H9 (cell line): ENCODE measurements around the gene USH2A. TPM values are rescaled to one million over a fixed set of nuclear protein-coding genes. Genes with fewer than 3 reads are reported as not detected.

Experiments
- DNase-seq: peaks from one replicate; pipeline ENCODE4 v3.0.0-alpha.2; 2017
- H2AFZ ChIP-seq: one replicate; pipeline ENCODE4 v1.6.1; 2013; ENCODE audit warnings: mild to moderate bottlenecking, low read length, control low read depth, moderate library complexity
- H2AK5ac ChIP-seq: 2 replicates; pipeline ENCODE4 v1.6.1; 2013; ENCODE audit warnings: low read length, control low read depth, mixed read lengths; ENCODE audit not compliant: insufficient read length
- H2BK120ac ChIP-seq: one replicate; pipeline ENCODE4 v1.6.1; 2013; ENCODE audit warnings: low read depth, mild to moderate bottlenecking, low read length, control low read depth, inconsistent platforms; ENCODE audit not compliant: poor library complexity, severe bottlenecking
- H2BK12ac ChIP-seq: 2 replicates; pipeline ENCODE4 v1.6.1; 2013; ENCODE audit warnings: low read length, control low read depth, mixed read lengths, low read depth; ENCODE audit not compliant: insufficient read length
- H2BK15ac ChIP-seq: 2 replicates; pipeline ENCODE4 v1.6.1; 2013; ENCODE audit warnings: low read depth, low read length, control low read depth
- H2BK20ac ChIP-seq: one replicate; pipeline ENCODE4 v1.6.1; 2013; ENCODE audit warnings: low read depth, mild to moderate bottlenecking, low read length, control low read depth, inconsistent platforms; ENCODE audit not compliant: poor library complexity, severe bottlenecking
- H2BK5ac ChIP-seq: 2 replicates; pipeline ENCODE4 v1.6.1; 2013; ENCODE audit warnings: low read length, control low read depth, mixed read lengths; ENCODE audit not compliant: insufficient read length
- H3K14ac ChIP-seq: 2 replicates; pipeline ENCODE4 v1.6.1; 2013; ENCODE audit warnings: low read length, control low read depth; ENCODE audit not compliant: insufficient read depth
- H3K18ac ChIP-seq: 2 replicates; pipeline ENCODE4 v1.6.1; 2013; ENCODE audit warnings: low read depth, mild to moderate bottlenecking, mixed read lengths, low read length, control low read depth; ENCODE audit not compliant: insufficient read length
- H3K23ac ChIP-seq: 2 replicates; pipeline ENCODE4 v1.6.1; 2013; ENCODE audit warnings: low read length, control low read depth, mixed read lengths, low read depth; ENCODE audit not compliant: insufficient read length
- H3K23me2 ChIP-seq: 2 replicates; pipeline ENCODE4 v1.6.1; 2013; ENCODE audit warnings: low read depth, mild to moderate bottlenecking, mixed read lengths, low read length, control low read depth; ENCODE audit not compliant: insufficient read length, poor library complexity, severe bottlenecking
- H3K27ac ChIP-seq: 2 replicates; pipeline ENCODE4 v1.5.1; 2013; ENCODE audit warnings: low read length, control low read depth, mixed read lengths, low read depth; ENCODE audit not compliant: insufficient read length
- H3K27me3 ChIP-seq: 2 replicates; pipeline ENCODE4 v1.6.1; 2013; ENCODE audit warnings: low read length, control low read depth, inconsistent platforms; ENCODE audit not compliant: insufficient read depth
- H3K4ac ChIP-seq: 2 replicates; pipeline ENCODE4 v1.6.1; 2013; ENCODE audit warnings: low read depth, mild to moderate bottlenecking, control low read depth, inconsistent platforms, low read length, moderate library complexity
- H3K4me1 ChIP-seq: 2 replicates; pipeline ENCODE4 v1.6.1; 2013; ENCODE audit warnings: low read length, control low read depth, inconsistent platforms; ENCODE audit not compliant: insufficient read depth
- H3K4me2 ChIP-seq: 2 replicates; pipeline ENCODE4 v1.6.1; 2013; ENCODE audit warnings: low read length, control low read depth, mixed read lengths; ENCODE audit not compliant: insufficient read length, insufficient read depth
- H3K56ac ChIP-seq: 2 replicates; pipeline ENCODE4 v1.6.1; 2013; ENCODE audit warnings: low read depth, mild to moderate bottlenecking, mixed read lengths, low read length, control low read depth; ENCODE audit not compliant: insufficient read length
- H3K79me1 ChIP-seq: 2 replicates; pipeline ENCODE4 v1.6.1; 2013; ENCODE audit warnings: low read depth, mild to moderate bottlenecking, moderate library complexity, low read length, control low read depth, inconsistent platforms; ENCODE audit not compliant: insufficient read depth, poor library complexity, severe bottlenecking
- H3K79me2 ChIP-seq: 2 replicates; pipeline ENCODE4 v1.6.1; 2013; ENCODE audit warnings: low read length, control low read depth, inconsistent platforms; ENCODE audit not compliant: insufficient read depth
- H3K9ac ChIP-seq: 2 replicates; pipeline ENCODE4 v1.6.1; 2013; ENCODE audit warnings: low read length, control low read depth, mixed read lengths; ENCODE audit not compliant: insufficient read length; ENCODE audit errors: extremely low read depth
- H3K9me3 ChIP-seq: one replicate; pipeline ENCODE4 v1.6.1; 2013; ENCODE audit warnings: low read depth, low read length, inconsistent platforms; ENCODE audit not compliant: control insufficient read depth
- H3T11ph ChIP-seq: one replicate; pipeline ENCODE4 v1.6.1; 2013; ENCODE audit warnings: mild to moderate bottlenecking, low read length, control low read depth, inconsistent platforms
- H4K20me1 ChIP-seq: one replicate; pipeline ENCODE4 v1.6.1; 2013; ENCODE audit not compliant: control insufficient read depth, insufficient read length, insufficient read depth
- H4K5ac ChIP-seq: 2 replicates; pipeline ENCODE4 v1.6.1; 2013; ENCODE audit warnings: low read depth, mild to moderate bottlenecking, mixed read lengths, low read length, control low read depth; ENCODE audit not compliant: insufficient read length
- H4K8ac ChIP-seq: replicated peaks from 2 replicates; pipeline ENCODE4 v1.6.1; 2013; ENCODE audit warnings: low read length, control low read depth, mixed read lengths, low read depth; ENCODE audit not compliant: insufficient read length
- H4K91ac ChIP-seq: 2 replicates; pipeline ENCODE4 v1.6.1; 2013; ENCODE audit warnings: low read depth, mild to moderate bottlenecking, moderate library complexity, mixed read lengths, low read length, control low read depth; ENCODE audit not compliant: insufficient read length
- H3K27ac Mint-ChIP-seq, 3 experiments: 2 replicates in 2 of 3; 3 replicates in 1 of 3; pipeline ENCODE4 v1.8.0; 2020 to 2021; ENCODE audit warnings: mixed read lengths in 3 of 3, mild to moderate bottlenecking in 1 of 3, moderate library complexity in 1 of 3
- H3K27me3 Mint-ChIP-seq: 2 replicates; pipeline ENCODE4 v1.8.0; 2021; ENCODE audit warnings: low read depth, mild to moderate bottlenecking, moderate library complexity, mixed read lengths
- H3K36me3 Mint-ChIP-seq, 3 experiments: 2 replicates in 2 of 3; 3 replicates in 1 of 3; pipeline ENCODE4 v1.8.0; 2020 to 2021; ENCODE audit warnings: low read depth in 3 of 3, mixed read lengths in 3 of 3; ENCODE audit not compliant: insufficient read depth in 1 of 3
- H3K4me1 Mint-ChIP-seq, 2 experiments: 2 replicates each; pipeline ENCODE4 v1.8.0; 2020; ENCODE audit warnings: mixed read lengths in 2 of 2
- H3K4me3 Mint-ChIP-seq, 2 experiments: 2 replicates in 1 of 2; 3 replicates in 1 of 2; pipeline ENCODE4 v1.8.0; 2020 to 2021; ENCODE audit warnings: mild to moderate bottlenecking in 2 of 2, mixed read lengths in 2 of 2, moderate library complexity in 1 of 2
- H3K9me3 Mint-ChIP-seq, 2 experiments: 2 replicates in 1 of 2; 3 replicates in 1 of 2; pipeline ENCODE4 v1.8.0; 2020; ENCODE audit warnings: mild to moderate bottlenecking in 2 of 2, mixed read lengths in 2 of 2, moderate library complexity in 1 of 2
- CTCF ChIP-seq: fragments of 200-600 bp; sonication (generic); conservative IDR thresholded peaks from 3 replicates; pipeline ENCODE4 v1.8.0; 2021; ENCODE audit warnings: antibody characterized with exemption, mild to moderate bottlenecking
- WGBS: extraction: QIAGEN DNeasy Blood & Tissue Kit; methylation state at CpG from one replicate; pipeline ENCODE4 v1.1.7; 2013; ENCODE audit warnings: missing lambda C conversion rate, low lambda C conversion rate, mixed read lengths; ENCODE audit not compliant: insufficient read length; ENCODE audit errors: extremely low coverage; 5-methylcytosine and 5-hydroxymethylcytosine counted together
- total RNA-seq: library from RNA; stranded (reverse); gene quantifications from 2 replicates; pipeline ENCODE4 v1.2.1, GENCODE V29; 2021

Gene USH2A
- total RNA-seq, 1 experiment from 2014 or later = 0.11 TPM

GRCh38 chr1:215830226-215830810 lies 592.9 kb downstream of the USH2A start:
- no peak for TF ChIP-seq CTCF
- Histone ChIP-seq H3K4me2 (no peak overlapping the region), H3K4me1 (no peaks in the 10 kb centered on the region; the same call in 1 of the 2 replicates), H4K20me1 (no peaks in the 10 kb centered on the region), H2BK12ac (no peak overlapping the region), H3K27me3 (no peaks in the 10 kb centered on the region), H2BK20ac (no peak overlapping the region), H3K23ac (no peak overlapping the region), H2BK5ac (no peak overlapping the region), H2AFZ (no peak overlapping the region), H2AK5ac (no peak overlapping the region), H3K14ac (no peak overlapping the region), H3K4ac (no peak overlapping the region), H3K56ac (no peak overlapping the region), H3K9ac (no peak overlapping the region), H3K79me2 (no peaks in the 10 kb centered on the region), H2BK15ac (no peak overlapping the region), H3T11ph (no peak overlapping the region), H3K27ac (no peak overlapping the region), H3K23me2 (no peaks in the 10 kb centered on the region), H4K8ac (no peak overlapping the region), H3K79me1 (no peaks in the 10 kb centered on the region), H4K5ac (no peak overlapping the region), H4K91ac (no peak overlapping the region), H3K9me3 (no peaks in the 10 kb centered on the region), H2BK120ac (no peak overlapping the region), H3K18ac (no peak overlapping the region)
- H3K9me3 Mint-ChIP-seq = peaks cover 30 to 31% of the 10 kb centered on the region in 2 experiments
- no peak for DNase-seq
- peaks cover 10 to 33% (median 22%) of the 10 kb centered on the region in 3 experiments for H3K36me3 Mint-ChIP-seq
- H3K27ac Mint-ChIP-seq = peak overlapping the region in 1 of 3 experiments; percentile 66; a peak in 1 of 7 replicates
- no CpG with 5 or more reads among the region's 7 CpGs for WGBS
- H3K4me1 Mint-ChIP-seq = peaks cover 13 to 14% of the 10 kb centered on the region in 2 experiments
- no peaks in the 10 kb centered on the region for H3K27me3 Mint-ChIP-seq
- H3K4me3 Mint-ChIP-seq = no peak overlapping the region
